NT2/D1 (cell line): ENCODE data around the gene PHF3.

Source experiments
- DNase-seq: peaks from one replicate; pipeline ENCODE4 v3.0.0-alpha.2; 2011; ENCODE audit warnings: low read depth, low spot score
- H3K27me3 ChIP-seq: 2 replicates; pipeline ENCODE4 v1.6.0; 2011; ENCODE audit warnings: mild to moderate bottlenecking; ENCODE audit not compliant: insufficient read length, insufficient read depth
- H3K36me3 ChIP-seq: 2 replicates; pipeline ENCODE4 v1.6.1; 2011; ENCODE audit warnings: mild to moderate bottlenecking, low read length, mixed read lengths; ENCODE audit not compliant: insufficient read depth, insufficient read length
- H3K4me1 ChIP-seq: 2 replicates; pipeline ENCODE4 v1.5.1; 2011; ENCODE audit not compliant: insufficient read depth, insufficient read length
- H3K4me3 ChIP-seq: 2 replicates; pipeline ENCODE4 v1.5.1; 2011; ENCODE audit warnings: low read depth; ENCODE audit not compliant: insufficient read length
- H3K9ac ChIP-seq: 2 replicates; pipeline ENCODE4 v1.6.0; 2011; ENCODE audit warnings: low read depth; ENCODE audit not compliant: insufficient read length
- H3K9me3 ChIP-seq: 2 replicates; pipeline ENCODE4 v1.5.1; 2011; ENCODE audit warnings: mild to moderate bottlenecking, low read length; ENCODE audit not compliant: insufficient read depth
- SUZ12 ChIP-seq: IDR thresholded peaks from 2 replicates; pipeline ENCODE4 v1.6.1; 2011; ENCODE audit not compliant: insufficient read length, insufficient read depth; ENCODE audit errors: extremely low read depth
- YY1 ChIP-seq: IDR thresholded peaks from 2 replicates; pipeline ENCODE4 v1.6.1; 2011; ENCODE audit not compliant: insufficient read length, insufficient read depth
- ZNF274 ChIP-seq: IDR thresholded peaks from 2 replicates; pipeline ENCODE4 v1.6.1; 2011; ENCODE audit warnings: mild to moderate bottlenecking, low read depth, low read length

Gene PHF3, protein sequence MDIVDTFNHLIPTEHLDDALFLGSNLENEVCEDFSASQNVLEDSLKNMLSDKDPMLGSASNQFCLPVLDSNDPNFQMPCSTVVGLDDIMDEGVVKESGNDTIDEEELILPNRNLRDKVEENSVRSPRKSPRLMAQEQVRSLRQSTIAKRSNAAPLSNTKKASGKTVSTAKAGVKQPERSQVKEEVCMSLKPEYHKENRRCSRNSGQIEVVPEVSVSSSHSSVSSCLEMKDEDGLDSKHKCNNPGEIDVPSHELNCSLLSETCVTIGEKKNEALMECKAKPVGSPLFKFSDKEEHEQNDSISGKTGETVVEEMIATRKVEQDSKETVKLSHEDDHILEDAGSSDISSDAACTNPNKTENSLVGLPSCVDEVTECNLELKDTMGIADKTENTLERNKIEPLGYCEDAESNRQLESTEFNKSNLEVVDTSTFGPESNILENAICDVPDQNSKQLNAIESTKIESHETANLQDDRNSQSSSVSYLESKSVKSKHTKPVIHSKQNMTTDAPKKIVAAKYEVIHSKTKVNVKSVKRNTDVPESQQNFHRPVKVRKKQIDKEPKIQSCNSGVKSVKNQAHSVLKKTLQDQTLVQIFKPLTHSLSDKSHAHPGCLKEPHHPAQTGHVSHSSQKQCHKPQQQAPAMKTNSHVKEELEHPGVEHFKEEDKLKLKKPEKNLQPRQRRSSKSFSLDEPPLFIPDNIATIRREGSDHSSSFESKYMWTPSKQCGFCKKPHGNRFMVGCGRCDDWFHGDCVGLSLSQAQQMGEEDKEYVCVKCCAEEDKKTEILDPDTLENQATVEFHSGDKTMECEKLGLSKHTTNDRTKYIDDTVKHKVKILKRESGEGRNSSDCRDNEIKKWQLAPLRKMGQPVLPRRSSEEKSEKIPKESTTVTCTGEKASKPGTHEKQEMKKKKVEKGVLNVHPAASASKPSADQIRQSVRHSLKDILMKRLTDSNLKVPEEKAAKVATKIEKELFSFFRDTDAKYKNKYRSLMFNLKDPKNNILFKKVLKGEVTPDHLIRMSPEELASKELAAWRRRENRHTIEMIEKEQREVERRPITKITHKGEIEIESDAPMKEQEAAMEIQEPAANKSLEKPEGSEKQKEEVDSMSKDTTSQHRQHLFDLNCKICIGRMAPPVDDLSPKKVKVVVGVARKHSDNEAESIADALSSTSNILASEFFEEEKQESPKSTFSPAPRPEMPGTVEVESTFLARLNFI (N-terminal part only)

DNA sequence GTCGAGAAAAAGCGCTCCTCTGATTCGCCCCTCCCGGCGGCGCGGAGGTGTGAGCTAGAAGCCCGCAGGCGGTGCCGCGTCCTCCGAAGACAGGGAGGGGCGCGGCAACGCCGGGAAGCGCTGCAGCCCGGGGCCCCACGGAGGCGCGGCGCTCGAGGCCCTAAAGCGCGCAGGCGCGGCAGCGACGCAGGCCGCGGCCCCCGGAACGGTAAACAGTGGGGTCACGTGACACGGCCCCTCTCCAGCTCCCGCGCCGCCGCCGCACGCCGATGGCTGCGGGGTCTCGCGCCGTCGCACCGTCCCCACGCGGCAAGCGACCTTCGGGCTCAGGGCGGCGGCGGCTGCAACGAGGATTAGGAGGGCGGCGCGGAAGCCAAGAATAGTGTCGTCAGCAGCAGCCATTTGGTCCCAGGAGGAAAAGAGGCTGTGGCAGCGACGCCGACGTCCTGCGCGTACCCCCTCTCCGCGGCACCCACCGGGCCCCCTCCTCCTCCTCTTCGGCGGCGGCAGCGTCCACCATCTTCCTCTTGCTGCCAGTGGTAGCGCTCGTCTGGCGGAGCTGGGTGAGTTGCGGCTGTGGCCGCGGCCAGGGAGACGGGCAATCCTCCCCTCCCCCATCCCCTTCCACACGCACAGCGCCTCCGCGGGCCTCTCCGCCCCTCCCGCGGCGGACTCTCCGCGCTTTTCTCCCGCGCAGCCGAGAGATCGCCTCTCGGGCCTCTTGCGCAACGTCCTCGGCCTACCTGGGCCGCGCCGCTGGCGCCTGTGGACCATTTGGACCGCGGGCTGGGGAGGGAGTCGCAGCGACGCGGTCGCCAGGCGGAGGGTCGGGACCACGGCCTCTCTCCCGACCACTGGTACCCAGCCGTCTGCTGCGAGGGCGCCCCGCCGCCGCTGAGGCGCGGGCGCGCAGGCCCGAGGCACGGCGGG, at the start of gene PHF3:
TSS of gene PHF3 (plus strand) at position 215 of the 930 bp plus-strand sequence. CDS start 10,750 bp downstream, outside the sequence.
- Histone ChIP-seq H3K9me3 (no peaks in the 10 kb centered on the region), H3K9ac (peak within 1 kb of the TSS; percentile 95), H3K4me1 (no peaks in the 10 kb centered on the region), H3K27me3 (no peaks in the 10 kb centered on the region), H3K4me3 (peak within 1 kb of the TSS; percentile 84), H3K36me3 (peaks cover 3% of the 10 kb centered on the region)
- TF ChIP-seq YY1 (no peak), ZNF274 (no peak), SUZ12 (no peak)
- peak; percentile 68 for DNase-seq

DNA sequence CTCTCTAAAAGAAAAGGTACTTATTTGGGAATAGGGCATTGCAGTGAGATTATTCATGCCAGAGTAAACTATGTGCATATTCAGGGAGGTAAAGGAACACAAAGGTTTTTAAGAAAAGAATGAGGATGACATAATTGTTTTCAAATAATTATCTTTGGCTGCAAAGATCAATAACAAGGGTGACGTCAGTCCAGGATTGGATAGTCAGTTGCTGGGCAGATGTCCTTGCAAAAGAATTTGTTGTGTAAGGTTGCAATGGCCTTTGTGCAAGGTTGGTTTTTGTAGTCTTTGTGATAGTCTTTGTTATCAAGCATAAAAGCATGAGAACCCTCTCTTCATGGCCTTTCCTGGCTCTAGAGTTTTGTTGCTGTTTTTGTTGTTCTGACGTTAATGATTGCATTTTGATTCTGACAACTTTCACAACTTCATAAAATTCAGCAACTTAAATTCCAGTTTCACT, 45.6 kb upstream of the PHF3 start:
- Histone ChIP-seq H3K4me3 (no peak overlapping the region), H3K9ac (no peak overlapping the region), H3K9me3 (no peaks in the 10 kb centered on the region), H3K4me1 (no peaks in the 10 kb centered on the region), H3K27me3 (no peaks in the 10 kb centered on the region), H3K36me3 (no peaks in the 10 kb centered on the region)
- TF ChIP-seq ZNF274 (no peak), YY1 (no peak), SUZ12 (no peak)
- no peak for DNase-seq

DNA sequence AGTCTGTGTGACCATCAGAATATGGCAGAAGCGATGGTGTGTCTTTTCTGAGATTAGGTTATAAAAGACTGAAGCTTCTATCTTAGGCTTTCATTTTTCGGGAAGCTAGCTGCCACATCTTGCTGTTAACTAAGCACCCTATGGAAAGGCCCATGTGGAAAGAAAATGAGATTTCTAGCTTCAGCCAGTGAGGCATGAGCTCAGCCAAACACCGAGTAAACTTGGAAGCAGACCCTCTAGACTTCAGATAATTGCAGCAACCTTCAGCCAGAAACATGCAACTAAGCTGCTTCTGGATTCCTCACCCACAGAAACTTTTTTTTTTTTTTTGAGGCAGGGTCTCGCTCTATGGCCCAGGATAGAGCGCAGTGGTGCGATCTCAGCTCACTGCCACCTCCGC, 42.7 kb upstream of the PHF3 start:
- H3K27me3 ChIP-seq: no peaks in the 10 kb centered on the region
- no peak overlapping the region for H3K4me3 ChIP-seq
- H3K9ac ChIP-seq: no peak overlapping the region
- TF ChIP-seq ZNF274 (no peak), SUZ12 (no peak), YY1 (no peak)
- H3K4me1 ChIP-seq: no peaks in the 10 kb centered on the region
- DNase-seq: no peak
- no peaks in the 10 kb centered on the region for H3K9me3 ChIP-seq
- H3K36me3 ChIP-seq: no peaks in the 10 kb centered on the region

DNA sequence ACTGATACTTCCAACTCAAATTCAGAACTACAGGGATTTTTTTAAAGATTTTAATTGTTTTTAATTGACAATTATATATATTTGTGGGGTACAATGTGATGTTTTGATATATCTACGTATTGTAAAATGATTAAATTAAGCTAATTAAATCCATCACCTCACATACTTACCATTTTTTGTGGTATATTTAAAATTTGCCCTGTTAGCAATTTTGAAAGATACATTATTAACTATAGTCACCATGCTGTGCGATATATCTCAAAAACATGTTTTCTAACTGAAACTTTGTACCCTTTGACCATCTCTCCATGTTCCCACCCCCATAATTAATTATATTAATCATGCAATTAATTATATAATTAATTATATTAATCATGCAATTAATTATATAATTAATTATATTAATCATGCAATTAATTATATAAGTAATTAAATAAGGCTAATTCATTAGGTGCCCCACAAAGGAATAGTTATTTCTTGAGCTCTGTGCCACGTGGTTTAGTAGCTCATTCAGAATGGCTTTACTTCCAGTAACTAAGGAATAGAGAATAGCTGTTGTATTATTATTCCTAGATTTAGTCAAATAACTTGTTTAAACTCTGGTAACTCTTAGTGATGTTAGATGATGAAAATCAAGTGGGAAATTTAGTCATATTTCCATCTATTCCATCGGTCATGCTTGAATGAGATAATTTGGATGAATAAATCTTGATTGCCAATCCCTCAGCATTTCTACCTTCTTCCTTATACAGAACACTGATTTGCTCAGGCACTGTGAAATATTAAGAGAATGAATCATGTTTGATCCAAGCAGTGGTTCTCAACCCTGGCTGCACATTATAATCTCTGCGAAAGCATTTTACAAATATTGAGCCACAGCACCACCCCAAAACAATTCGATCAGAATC, 38.2 kb upstream of the PHF3 start:
- H3K9me3 ChIP-seq: no peaks in the 10 kb centered on the region
- no peaks in the 10 kb centered on the region for H3K27me3 ChIP-seq
- H3K9ac ChIP-seq: no peak overlapping the region
- H3K4me3 ChIP-seq: peak overlapping the region; percentile 43
- DNase-seq: no peak
- H3K36me3 ChIP-seq: no peaks in the 10 kb centered on the region
- TF ChIP-seq ZNF274 (no peak), YY1 (no peak), SUZ12 (no peak)
- no peaks in the 10 kb centered on the region for H3K4me1 ChIP-seq

DNA sequence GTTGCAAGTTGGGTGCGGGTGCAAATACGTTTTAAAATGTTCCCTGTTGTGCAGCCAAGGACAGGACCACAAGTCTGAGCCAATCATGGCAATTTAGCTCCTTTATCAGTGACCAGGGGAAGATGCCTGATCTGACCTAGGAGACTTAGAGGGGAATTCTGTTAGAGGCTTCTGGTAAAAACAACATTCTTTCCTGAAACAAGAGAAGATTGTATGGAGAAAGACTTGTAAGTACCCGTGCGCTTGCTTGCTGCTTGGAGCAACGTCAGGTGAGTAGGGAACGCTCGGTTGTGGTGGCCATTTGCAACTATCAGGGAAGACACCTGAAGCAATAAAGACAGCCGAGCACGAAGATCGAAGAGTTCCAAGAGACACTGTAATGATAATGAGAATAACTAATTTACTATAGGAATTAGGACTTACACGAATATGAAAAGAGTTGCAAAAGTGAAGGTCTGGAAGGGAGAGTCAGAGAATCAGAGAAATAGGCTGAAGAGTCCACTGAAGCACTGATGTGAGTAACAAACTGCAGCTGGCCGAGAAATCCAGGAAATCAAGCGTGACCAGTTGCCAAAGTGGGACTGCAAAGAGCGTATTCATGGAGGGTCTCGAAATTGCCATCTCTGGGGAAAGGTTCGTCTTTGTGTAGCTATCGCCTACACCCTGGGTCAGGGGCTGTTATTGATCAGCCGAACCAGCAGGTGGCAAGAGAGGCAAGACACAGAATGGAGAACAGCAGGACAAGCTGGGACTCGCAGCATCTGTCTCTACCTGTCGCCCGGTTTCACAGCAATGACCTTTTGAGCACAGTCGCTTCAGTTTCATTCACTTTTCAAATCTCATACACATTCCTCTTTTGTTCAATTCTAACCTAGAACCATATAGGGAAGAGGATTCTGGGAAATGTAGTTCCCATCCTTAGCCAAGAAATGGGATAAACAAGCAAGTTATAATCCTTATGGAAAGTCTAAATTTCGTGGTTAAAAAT, 37.3 kb upstream of the PHF3 start:
- Histone ChIP-seq H3K9ac (peak overlapping the region; percentile 65), H3K36me3 (no peaks in the 10 kb centered on the region), H3K4me3 (peak overlapping the region; percentile 43), H3K9me3 (no peaks in the 10 kb centered on the region), H3K4me1 (no peaks in the 10 kb centered on the region), H3K27me3 (no peaks in the 10 kb centered on the region)
- DNase-seq: peak; percentile 25
- no peak for TF ChIP-seq SUZ12
- no peak for TF ChIP-seq ZNF274
- no peak for TF ChIP-seq YY1
